Liver (tissue), 3 donors: Measurements from ENCODE around the gene RUNX1.

ENCODE experiments used
- ATF3 ChIP-seq: IDR thresholded peaks from 2 replicates; pipeline ENCODE4 v1.6.1; 2016; ENCODE audit warnings: antibody characterized with exemption
- CTCF ChIP-seq: fragments of 150-350 bp; IDR thresholded peaks from 2 replicates; pipeline ENCODE4 v1.5.1; 2017; ENCODE audit warnings: improper control_type of control experiment, low read depth, low read length; ENCODE audit not compliant: missing input control
- GABPA ChIP-seq, 2 donors: IDR thresholded peaks in 1 of 2; conservative IDR thresholded peaks in 1 of 2; 2 replicates each; pipeline ENCODE4 v1.6.1; 2016; ENCODE audit warnings: antibody characterized with exemption in 2 of 2, mild to moderate bottlenecking in 1 of 2, moderate library complexity in 1 of 2
- MAX ChIP-seq: IDR thresholded peaks from 2 replicates; pipeline ENCODE4 v1.6.1; 2016; ENCODE audit warnings: antibody characterized with exemption
- NR2F2 ChIP-seq: IDR thresholded peaks from 2 replicates; pipeline ENCODE4 v1.6.1; 2016; ENCODE audit warnings: antibody characterized with exemption
- REST ChIP-seq: IDR thresholded peaks from 2 replicates; pipeline ENCODE4 v1.6.1; 2016; ENCODE audit warnings: antibody characterized with exemption, mild to moderate bottlenecking
- TAF1 ChIP-seq: conservative IDR thresholded peaks from 2 replicates; pipeline ENCODE4 v1.6.1; 2016; ENCODE audit warnings: antibody characterized with exemption, mild to moderate bottlenecking
- YY1 ChIP-seq: IDR thresholded peaks from 2 replicates; pipeline ENCODE4 v1.6.1; 2016; ENCODE audit warnings: antibody characterized with exemption, mild to moderate bottlenecking
- donor health status: healthy.
- donor health status: healthy.

GRCh38 chr21:34864370-34865149 lies 184.5 kb downstream of the RUNX1 start:
- no peak for TF ChIP-seq ATF3
- no peak for TF ChIP-seq GABPA (IDR thresholded peaks at IDR 0.05 in 1 of 2, conservative IDR thresholded peaks at IDR 0.05 in 1 of 2)
- no peak for TF ChIP-seq CTCF
- TF ChIP-seq MAX = no peak
- no peak for TF ChIP-seq TAF1
- TF ChIP-seq YY1 = no peak
- TF ChIP-seq NR2F2 = no peak
- TF ChIP-seq REST = no peak
